K562 (cell line): ENCODE results near the gene IFT25. TPM values are rescaled to one million over a fixed set of nuclear protein-coding genes. Genes with fewer than 3 reads are reported as not detected.

Experiments
- CCNT2 ChIP-seq: IDR thresholded peaks from 2 replicates; pipeline ENCODE4 v1.6.1; 2011; ENCODE audit warnings: borderline replicate concordance, low read depth, mild to moderate bottlenecking, moderate library complexity, mixed read lengths, low read length; ENCODE audit not compliant: insufficient read length; ENCODE audit errors: extremely low read depth
- HNRNPLL ChIP-seq: fragments of 200-400 bp; formaldehyde crosslinking; IDR thresholded peaks from 2 replicates; pipeline ENCODE4 v1.6.1; 2017; ENCODE audit warnings: low read length, low read depth, mild to moderate bottlenecking; ENCODE audit not compliant: poor library complexity, severe bottlenecking
- KDM1A ChIP-seq, 2 experiments: fragments of 450-650 bp; IDR thresholded peaks; 2 replicates each; pipeline ENCODE4 v1.6.1; 2016; ENCODE audit warnings: mild to moderate bottlenecking in 2 of 2
- KLF6 ChIP-seq: fragments of 250-450 bp; sonication (Bioruptor Pico); IDR thresholded peaks from 2 replicates; pipeline ENCODE4 v1.4.0; 2020; ENCODE audit warnings: mild to moderate bottlenecking, moderate library complexity, borderline replicate concordance
- OTX1 ChIP-seq: fragments of 450-650 bp; formaldehyde crosslinking; IDR thresholded peaks from 2 replicates; pipeline ENCODE4 v1.4.0; 2022; ENCODE audit warnings: mild to moderate bottlenecking
- SMC3 ChIP-seq: conservative IDR thresholded peaks from 2 replicates; pipeline ENCODE4 v1.6.1; 2011; ENCODE audit warnings: low read depth, low read length, improper control_type of control experiment; ENCODE audit not compliant: insufficient read depth
- ZEB2 ChIP-seq: fragments of 450-650 bp; IDR thresholded peaks from 2 replicates; pipeline ENCODE4 v1.6.1; 2016
- polyA plus RNA-seq, 8 experiments: library from polyadenylated mRNA; depleted of rRNA in 4 of 8; stranded (reverse) in 5 of 8; unstranded in 3 of 8; fragments of >200 nt; fragmentation: Nextera tagmentation in 2 of 8; fragmentation: Illumina TruSeq in 1 of 8; extraction: Ambion mirVana in 2 of 8; extraction: Trizol in 1 of 8; gene quantifications; 2 replicates each; pipeline versions ENCODE4 v1.2.1 to v1.2.3, GENCODE V29; 2011 to 2014; ENCODE audit warnings: inconsistent platforms in 1 of 8, missing spikeins in 1 of 8
- total RNA-seq, 7 experiments: library from RNA; depleted of rRNA in 6 of 7; stranded (reverse); fragments of >200 nt in 6 of 7; fragmentation: Illumina TruSeq in 2 of 7; extraction: Trizol in 2 of 7; gene quantifications; 2 replicates each; pipeline versions ENCODE4 v1.2.1 to v1.2.3, GENCODE V29; 2011 to 2021; ENCODE audit warnings: low replicate concordance in 1 of 7
- TF ChIP-seq, protein P1 (sequence below): fragments of 200-800 bp; sonication (Bioruptor generic); IDR thresholded peaks from 2 replicates; pipeline ENCODE4 v1.6.1; 2017; ENCODE audit warnings: missing genetic modification characterization, missing compliant biosample characterization
- TF ChIP-seq, protein P2 (sequence below): sonication (generic); formaldehyde crosslinking; IDR thresholded peaks from 2 replicates; pipeline ENCODE4 v1.8.1; 2023; ENCODE audit warnings: mild to moderate bottlenecking, missing genetic modification reagents
- TF ChIP-seq, protein P3 (sequence below), 2 experiments: fragments of 450-650 bp in 1 of 2; sonication (generic) in 1 of 2; formaldehyde crosslinking in 1 of 2; IDR thresholded peaks; 2 replicates each; pipeline versions ENCODE4 v1.7.1 to v1.9.0; 2016 to 2022; ENCODE audit warnings: inconsistent platforms in 1 of 2, mild to moderate bottlenecking in 1 of 2, missing genetic modification reagents in 1 of 2
- TF ChIP-seq, protein P4 (sequence below): conservative IDR thresholded peaks from 2 replicates; pipeline ENCODE4 v1.6.1; 2011; ENCODE audit warnings: low read depth, mild to moderate bottlenecking, low read length; ENCODE audit not compliant: control insufficient read depth

Gene IFT25
- total and polyA plus RNA-seq, 9 of the 15 experiments (the other 6 are each of a cell fraction or from before 2014, with no cell fraction given) = 93.6 to 209 (median 167) TPM

DNA sequence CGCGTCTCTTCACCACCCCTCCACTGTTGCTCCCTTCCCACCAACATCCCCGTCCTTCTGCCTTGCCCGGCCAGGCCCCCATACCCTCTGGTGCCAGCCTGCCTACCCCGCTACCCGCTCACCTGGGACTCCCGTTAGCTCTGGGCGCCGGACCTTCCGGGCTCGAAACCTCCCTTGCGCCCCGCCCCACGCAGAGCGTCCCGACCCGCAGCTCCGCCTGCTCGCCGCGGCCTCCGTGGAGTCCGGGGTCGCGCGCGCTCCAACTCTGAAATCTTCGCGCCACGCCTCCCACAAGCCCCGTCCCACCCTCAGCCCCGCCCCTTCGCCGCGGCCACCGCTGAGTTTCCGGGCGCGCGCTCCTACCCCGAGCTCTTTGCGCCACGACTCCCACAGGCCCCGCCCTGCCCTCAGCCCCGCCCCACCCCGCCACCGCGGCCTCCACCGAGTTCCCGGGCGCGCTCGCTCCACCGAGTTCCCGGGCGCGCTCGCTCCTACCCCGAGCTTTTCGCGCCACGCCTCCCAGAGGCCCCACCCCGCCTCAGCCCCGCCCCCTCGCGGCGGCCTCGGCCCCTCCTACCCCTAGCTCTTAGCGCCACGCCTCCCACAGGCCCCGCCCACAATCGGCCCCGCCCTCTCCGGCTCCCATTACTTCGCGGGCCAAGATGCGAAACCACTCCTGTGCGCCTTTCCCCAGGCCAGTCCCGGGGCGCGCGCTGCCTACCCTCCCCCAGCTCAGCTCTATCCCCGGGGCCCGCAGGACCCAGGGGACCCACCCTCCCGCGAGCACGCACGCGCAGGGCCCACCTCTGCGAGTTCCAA, at the start of gene IFT25 (continued):
- TF ChIP-seq, protein P1, sequence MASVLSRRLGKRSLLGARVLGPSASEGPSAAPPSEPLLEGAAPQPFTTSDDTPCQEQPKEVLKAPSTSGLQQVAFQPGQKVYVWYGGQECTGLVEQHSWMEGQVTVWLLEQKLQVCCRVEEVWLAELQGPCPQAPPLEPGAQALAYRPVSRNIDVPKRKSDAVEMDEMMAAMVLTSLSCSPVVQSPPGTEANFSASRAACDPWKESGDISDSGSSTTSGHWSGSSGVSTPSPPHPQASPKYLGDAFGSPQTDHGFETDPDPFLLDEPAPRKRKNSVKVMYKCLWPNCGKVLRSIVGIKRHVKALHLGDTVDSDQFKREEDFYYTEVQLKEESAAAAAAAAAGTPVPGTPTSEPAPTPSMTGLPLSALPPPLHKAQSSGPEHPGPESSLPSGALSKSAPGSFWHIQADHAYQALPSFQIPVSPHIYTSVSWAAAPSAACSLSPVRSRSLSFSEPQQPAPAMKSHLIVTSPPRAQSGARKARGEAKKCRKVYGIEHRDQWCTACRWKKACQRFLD (CRISPR knock-in tag) = no peak
- peak; percentile 53; the same call in 1 of the 2 replicates for TF ChIP-seq ZEB2
- TF ChIP-seq, protein P2, sequence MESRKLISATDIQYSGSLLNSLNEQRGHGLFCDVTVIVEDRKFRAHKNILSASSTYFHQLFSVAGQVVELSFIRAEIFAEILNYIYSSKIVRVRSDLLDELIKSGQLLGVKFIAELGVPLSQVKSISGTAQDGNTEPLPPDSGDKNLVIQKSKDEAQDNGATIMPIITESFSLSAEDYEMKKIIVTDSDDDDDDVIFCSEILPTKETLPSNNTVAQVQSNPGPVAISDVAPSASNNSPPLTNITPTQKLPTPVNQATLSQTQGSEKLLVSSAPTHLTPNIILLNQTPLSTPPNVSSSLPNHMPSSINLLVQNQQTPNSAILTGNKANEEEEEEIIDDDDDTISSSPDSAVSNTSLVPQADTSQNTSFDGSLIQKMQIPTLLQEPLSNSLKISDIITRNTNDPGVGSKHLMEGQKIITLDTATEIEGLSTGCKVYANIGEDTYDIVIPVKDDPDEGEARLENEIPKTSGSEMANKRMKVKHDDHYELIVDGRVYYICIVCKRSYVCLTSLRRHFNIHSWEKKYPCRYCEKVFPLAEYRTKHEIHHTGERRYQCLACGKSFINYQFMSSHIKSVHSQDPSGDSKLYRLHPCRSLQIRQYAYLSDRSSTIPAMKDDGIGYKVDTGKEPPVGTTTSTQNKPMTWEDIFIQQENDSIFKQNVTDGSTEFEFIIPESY (CRISPR knock-in tag) = 0 out of 2 replicates have a peak, but pooled peaks have one; percentile 5
- TF ChIP-seq CCNT2 = peak; percentile 43
- TF ChIP-seq, protein P3, sequence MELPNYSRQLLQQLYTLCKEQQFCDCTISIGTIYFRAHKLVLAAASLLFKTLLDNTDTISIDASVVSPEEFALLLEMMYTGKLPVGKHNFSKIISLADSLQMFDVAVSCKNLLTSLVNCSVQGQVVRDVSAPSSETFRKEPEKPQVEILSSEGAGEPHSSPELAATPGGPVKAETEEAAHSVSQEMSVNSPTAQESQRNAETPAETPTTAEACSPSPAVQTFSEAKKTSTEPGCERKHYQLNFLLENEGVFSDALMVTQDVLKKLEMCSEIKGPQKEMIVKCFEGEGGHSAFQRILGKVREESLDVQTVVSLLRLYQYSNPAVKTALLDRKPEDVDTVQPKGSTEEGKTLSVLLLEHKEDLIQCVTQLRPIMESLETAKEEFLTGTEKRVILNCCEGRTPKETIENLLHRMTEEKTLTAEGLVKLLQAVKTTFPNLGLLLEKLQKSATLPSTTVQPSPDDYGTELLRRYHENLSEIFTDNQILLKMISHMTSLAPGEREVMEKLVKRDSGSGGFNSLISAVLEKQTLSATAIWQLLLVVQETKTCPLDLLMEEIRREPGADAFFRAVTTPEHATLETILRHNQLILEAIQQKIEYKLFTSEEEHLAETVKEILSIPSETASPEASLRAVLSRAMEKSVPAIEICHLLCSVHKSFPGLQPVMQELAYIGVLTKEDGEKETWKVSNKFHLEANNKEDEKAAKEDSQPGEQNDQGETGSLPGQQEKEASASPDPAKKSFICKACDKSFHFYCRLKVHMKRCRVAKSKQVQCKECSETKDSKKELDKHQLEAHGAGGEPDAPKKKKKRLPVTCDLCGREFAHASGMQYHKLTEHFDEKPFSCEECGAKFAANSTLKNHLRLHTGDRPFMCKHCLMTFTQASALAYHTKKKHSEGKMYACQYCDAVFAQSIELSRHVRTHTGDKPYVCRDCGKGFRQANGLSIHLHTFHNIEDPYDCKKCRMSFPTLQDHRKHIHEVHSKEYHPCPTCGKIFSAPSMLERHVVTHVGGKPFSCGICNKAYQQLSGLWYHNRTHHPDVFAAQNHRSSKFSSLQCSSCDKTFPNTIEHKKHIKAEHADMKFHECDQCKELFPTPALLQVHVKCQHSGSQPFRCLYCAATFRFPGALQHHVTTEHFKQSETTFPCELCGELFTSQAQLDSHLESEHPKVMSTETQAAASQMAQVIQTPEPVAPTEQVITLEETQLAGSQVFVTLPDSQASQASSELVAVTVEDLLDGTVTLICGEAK (IDR thresholded peaks at IDR 0.05) = peak; percentile 31; the same call in 1 of the 2 replicates
- TF ChIP-seq, protein P3 (CRISPR knock-in tag; IDR thresholded peaks at IDR 0.05) = no peak
- peak; percentile 66; the same call in 1 of the 2 replicates for TF ChIP-seq KLF6 (CRISPR knock-in tag)
- peak; percentile 87; the same call in 1 of the 2 replicates for TF ChIP-seq OTX1 (CRISPR knock-in tag)
- TF ChIP-seq KDM1A (IDR thresholded peaks at IDR 0.05) = no peak
- TF ChIP-seq SMC3 = no peak
- TF ChIP-seq, protein P4, sequence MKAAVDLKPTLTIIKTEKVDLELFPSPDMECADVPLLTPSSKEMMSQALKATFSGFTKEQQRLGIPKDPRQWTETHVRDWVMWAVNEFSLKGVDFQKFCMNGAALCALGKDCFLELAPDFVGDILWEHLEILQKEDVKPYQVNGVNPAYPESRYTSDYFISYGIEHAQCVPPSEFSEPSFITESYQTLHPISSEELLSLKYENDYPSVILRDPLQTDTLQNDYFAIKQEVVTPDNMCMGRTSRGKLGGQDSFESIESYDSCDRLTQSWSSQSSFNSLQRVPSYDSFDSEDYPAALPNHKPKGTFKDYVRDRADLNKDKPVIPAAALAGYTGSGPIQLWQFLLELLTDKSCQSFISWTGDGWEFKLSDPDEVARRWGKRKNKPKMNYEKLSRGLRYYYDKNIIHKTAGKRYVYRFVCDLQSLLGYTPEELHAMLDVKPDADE = peak; percentile 68; the same call in 1 of the 2 replicates
- TF ChIP-seq HNRNPLL = no peak
